ENCODE measurements around the gene RAB11A. TPM values are rescaled to one million over a fixed set of nuclear protein-coding genes. Genes with fewer than 3 reads are reported as not detected.

Gene RAB11A
- total RNA-seq, 2 experiments from 2014 or later: 168 to 169 TPM

DNA sequence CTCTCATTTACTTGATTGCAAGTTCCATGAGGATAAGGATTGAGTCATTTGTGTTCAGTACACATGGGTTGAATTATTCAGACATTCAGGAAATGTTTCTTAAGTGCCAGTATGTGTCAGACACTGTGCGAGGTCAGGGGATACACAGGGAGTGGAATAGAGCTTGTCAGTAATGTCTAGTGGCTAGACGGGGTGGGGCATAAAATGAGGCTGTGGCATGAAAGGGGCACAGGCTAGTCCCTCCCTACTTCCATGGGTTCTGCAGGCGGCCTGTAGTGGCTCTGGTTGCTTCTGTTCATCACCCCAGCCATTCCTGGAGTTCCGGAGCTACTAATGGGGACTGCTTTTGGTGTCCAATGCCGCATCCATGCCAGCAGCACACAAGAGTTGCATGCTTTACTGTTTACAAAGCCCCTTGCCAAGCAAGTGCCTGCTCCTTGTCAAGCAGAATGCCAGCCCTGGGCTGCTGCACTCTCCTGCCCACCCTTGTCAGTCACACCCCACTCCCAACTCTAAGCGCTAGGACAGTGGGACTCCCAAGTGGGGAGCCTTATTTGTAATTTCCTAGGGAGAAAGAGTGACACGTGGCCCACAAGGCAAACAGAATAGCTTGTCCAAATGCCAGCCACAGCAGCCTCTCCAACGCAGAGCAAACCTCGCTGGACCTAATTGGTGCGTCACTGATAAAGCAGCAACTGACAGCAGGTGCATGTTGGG lies 70.8 kb downstream of the RAB11A start:
- Mint-ChIP-seq H3K4me3 (no peak overlapping the region), H3K27me3 (peaks cover 3% of the 10 kb centered on the region), H3K27ac (no peak overlapping the region), H3K4me1 (peaks cover 19% of the 10 kb centered on the region), H3K9me3 (no peaks in the 10 kb centered on the region), H3K36me3 (ENCODE audit: low read depth) (no peaks in the 10 kb centered on the region)
- CTCF ChIA-PET: interaction anchor here (0.6 to 0.9 kb wide), 2 partner anchors 10 to 478 kb away, joined by 3 read pairs; no protein-coding TSS in a partner anchor
- DNase-seq: no peak
- POLR2A ChIA-PET: no interaction called here

DNA sequence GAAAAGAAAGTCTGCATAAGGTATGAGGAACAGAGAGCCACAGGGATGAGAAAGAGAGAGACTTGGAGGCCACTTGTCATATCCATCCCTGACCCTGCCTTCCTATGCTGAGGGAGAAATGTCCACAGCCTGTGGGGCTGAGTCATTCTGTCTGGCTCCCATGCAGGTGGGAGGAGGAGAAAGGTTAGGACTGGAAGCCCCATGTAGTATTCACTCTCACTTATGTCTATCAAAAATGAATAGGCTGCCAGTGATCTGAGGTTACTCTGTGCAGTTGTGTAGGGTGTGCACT lies 71.3 kb downstream of the RAB11A start:
- H3K27me3 Mint-ChIP-seq: peaks cover 3% of the 10 kb centered on the region
- peaks cover 19% of the 10 kb centered on the region for H3K4me1 Mint-ChIP-seq
- no peaks in the 10 kb centered on the region for H3K36me3 Mint-ChIP-seq (ENCODE audit: low read depth)
- H3K4me3 Mint-ChIP-seq: no peak overlapping the region
- no peak for DNase-seq
- ChIA-PET POLR2A (no interaction called here), CTCF (no interaction called here)
- no peaks in the 10 kb centered on the region for H3K9me3 Mint-ChIP-seq
- H3K27ac Mint-ChIP-seq: no peak overlapping the region

Other genes starting within 250 kb of the RAB11A start
- gene SLC24A1, start 247.6 kb upstream of the RAB11A start, total RNA-seq: 1 to 10 TPM; 4.3 to 5.4 TPM
- 10 to 100 TPM; 30.9 to 40.2 TPM for gene DENND4A, start 77.2 kb upstream of the RAB11A start, total RNA-seq